Testis (tissue), 2 donors: Measurements from ENCODE around the gene ZNF296.

Source experiments
- CTCF ChIP-seq, 3 experiments: fragments of 450-650 bp in 2 of 3; fragments of 200-600 bp in 1 of 3; sonication (generic) in 1 of 3; IDR thresholded peaks; one replicate each; pipeline ENCODE4 v1.5.1; 2016 to 2019; ENCODE audit warnings: antibody characterized with exemption in 3 of 3, mild to moderate bottlenecking in 2 of 3, moderate library complexity in 1 of 3
- POLR2A ChIP-seq: fragments of 450-650 bp; IDR thresholded peaks from one replicate; pipeline ENCODE4 v1.6.1; 2017; ENCODE audit warnings: antibody characterized with exemption, mild to moderate bottlenecking, moderate library complexity

- TF ChIP-seq CTCF (IDR thresholded peaks at IDR 0.05) (no peak), POLR2A (no peak)
Measured at GRCh38 chr19:45035755-45036154, 40.5 kb downstream of the ZNF296 start.
